Pulmonary artery endothelial cell (primary cell): Measurements from ENCODE around the gene SYTL2. TPM values are rescaled to one million over a fixed set of nuclear protein-coding genes. Genes with fewer than 3 reads are reported as not detected.
"Not testable (repeated sequence)": the region's sequence is repeated elsewhere in the genome, so short reads cannot be mapped to it uniquely, and the experiment has no call there.

ENCODE experiments used
- DNase-seq: peaks from one replicate; pipeline ENCODE4 v3.0.0-alpha.2; 2011; ENCODE audit warnings: low read depth, low spot score
- total RNA-seq: library from RNA; depleted of rRNA; stranded (reverse); fragments of >200 nt; gene quantifications from 2 replicates; pipeline ENCODE4 v1.2.3, GENCODE V29; 2014

The SYTL2 gene
- total RNA-seq, 1 donor from 2014 or later: 0.46 TPM

DNA sequence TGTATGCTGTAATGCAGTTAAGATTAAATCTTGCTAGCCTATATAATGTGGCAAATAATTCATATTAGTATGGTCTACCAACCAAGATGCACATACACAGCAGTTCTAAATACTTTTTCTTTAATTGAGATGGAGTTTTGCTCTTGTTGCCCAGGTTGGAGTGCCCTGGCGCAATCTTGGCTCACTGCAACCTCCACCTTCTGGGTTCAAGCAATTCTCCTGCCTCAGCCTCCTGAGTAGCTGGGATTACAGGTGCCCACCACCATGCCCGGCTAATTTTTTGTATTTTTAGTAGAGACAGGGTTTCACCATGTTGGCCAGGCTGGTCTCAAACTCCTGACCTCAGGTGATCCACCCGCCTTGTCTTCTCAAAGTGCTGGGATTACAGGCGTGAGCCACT is 156.6 kb downstream of the SYTL2 start:
- DNase-seq: not testable (repeated sequence)

DNA sequence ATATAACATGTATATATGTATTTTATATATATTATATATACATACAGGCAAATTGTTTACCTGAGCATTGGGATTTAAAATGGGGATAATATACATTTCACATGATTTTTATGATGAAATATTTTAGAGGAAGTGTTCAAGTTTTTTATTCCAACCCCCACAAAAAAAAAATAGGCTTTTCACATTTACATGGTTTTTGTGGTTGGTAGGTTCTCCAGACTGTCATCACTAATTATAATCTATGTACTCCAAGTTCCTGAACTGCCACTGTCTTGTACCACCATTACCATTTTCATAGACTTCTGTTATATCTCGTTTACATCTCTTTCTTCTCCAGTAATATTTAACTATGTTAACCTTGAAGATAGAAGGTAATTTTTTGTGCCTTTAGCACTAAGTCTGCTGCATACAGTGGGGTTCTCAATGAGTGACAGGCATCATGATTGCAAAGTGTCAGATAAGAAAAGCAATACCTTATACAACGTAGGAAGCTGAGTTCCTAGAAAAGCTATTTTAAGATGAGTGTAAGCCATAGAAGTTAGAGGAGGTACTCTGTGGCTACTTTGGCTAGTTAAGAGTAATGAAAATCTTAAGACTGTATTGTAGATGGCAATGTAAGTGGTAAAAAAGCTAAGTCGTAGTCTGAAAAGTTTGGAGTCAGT is 158.0 kb downstream of the SYTL2 start:
- DNase-seq: no peak

DNA sequence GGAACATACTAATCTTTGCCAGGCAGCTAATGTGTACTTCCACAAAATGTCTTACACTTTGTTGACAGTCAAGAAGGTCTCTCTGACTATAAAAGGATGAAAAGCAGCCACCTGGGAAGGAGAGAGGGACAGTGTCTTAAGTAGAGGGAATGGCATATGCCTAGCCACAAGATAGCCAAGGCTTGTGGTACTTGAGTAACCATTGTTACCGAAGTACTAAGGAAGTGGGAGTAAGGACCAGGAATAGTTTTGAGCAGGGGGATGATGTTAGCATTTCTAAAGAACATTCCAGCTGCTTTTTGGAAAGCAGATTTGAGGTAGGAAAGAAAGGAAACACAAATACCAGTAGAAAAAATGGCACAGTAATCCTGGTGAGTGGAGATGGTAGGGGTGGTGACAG is 159.8 kb downstream of the SYTL2 start:
- no peak for DNase-seq

DNA sequence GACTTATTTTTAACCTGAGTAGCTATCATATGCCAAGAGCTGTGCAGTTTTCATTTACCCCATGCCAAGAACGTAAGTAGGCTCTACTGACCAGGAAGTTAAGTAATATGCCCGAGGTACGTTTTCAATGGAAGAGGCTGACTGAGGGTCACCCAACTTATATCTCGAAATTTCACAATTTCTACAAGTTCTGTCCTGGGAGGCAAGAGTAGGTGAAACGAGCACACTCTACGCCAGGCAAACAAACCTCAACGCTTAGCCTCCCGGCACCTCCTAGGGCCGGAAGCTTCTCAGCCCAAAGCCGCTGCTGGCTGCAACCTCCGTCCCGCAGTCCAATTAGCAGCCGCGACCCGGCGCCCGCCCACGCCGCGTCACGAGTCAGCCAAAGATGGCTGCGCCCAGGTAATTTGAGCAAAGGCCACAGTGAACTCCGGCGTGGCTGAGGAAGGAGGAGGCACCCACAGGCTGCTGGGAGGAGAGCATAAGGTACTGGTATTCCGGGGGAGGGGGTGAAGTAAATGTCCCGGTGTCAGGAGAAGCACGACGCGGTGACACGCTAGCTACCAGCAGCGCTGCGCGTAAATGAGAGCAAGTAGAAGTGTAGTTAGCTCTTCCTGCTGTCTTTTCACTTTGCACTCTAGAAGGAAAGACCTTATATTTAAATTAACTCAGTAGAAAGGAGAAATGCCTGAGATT is 163.2 kb downstream of the SYTL2 start, which contains the start of gene TMEM126A:
Gene TMEM126A (plus strand): TSS at position 364 of the 696 bp plus-strand sequence. CDS start 2,289 bp downstream, outside the sequence.
- DNase-seq: no peak

DNA sequence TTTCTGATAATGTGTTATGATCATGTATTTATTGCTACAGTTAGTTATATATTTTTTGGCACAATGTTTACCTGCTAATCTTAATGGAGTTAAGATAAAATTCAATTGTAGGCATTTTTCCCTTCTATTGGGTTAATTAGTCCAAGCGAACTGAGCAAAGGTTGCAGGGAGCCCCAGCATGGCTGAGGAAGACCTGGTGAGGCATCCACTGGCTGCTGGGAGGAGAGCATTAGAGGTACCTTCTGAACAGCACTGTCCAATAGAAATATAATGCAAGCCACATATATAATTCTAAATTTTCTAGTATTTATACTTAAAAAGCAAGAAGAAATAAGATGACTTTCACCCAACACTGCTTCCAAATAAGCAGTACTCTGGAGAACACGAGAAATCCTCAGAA is 163.9 kb downstream of the SYTL2 start:
- no peak for DNase-seq

Other genes starting within 250 kb of the SYTL2 start
- gene DLG2, start 183.8 kb downstream of the SYTL2 start, total RNA-seq: 0.42 and 0.66 TPM in 2 replicates
- 53.0 and 71.9 TPM in 2 replicates for gene TMEM126B, start 182.5 kb downstream of the SYTL2 start, total RNA-seq
- 48.5 and 55.6 TPM in 2 replicates for gene TMEM126A, start 163.2 kb downstream of the SYTL2 start, total RNA-seq
- gene CREBZF, start 146.0 kb downstream of the SYTL2 start, total RNA-seq: 27.5 and 40.4 TPM in 2 replicates
- not detected in 2 replicates for gene CCDC89, start 124.9 kb downstream of the SYTL2 start, total RNA-seq
- gene CCDC83, start 44.2 kb upstream of the SYTL2 start, total RNA-seq: not detected in 2 replicates